Measurements from ENCODE around the gene WRNIP1.

Gene WRNIP1

DNA sequence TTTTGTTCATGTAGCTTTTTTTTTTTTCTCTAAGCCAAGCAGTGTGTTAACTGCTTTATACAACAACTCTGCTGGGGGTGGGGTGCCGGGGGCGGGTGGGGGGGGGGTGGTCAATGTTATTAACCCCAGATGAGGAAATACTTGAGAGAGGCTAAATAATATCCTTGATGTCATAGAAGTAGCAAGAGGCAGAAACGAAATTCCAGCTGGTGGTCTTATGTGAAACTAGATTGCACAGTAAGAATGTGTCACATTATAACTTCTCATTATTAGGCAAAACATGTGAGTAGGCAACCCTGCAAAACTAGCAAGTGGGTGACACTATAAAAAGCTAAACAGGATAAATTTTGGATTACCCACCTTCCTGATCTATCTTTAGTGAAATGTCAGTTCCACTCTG lies 27.3 kb upstream of the WRNIP1 start:
- TF ChIP-seq, protein P1, sequence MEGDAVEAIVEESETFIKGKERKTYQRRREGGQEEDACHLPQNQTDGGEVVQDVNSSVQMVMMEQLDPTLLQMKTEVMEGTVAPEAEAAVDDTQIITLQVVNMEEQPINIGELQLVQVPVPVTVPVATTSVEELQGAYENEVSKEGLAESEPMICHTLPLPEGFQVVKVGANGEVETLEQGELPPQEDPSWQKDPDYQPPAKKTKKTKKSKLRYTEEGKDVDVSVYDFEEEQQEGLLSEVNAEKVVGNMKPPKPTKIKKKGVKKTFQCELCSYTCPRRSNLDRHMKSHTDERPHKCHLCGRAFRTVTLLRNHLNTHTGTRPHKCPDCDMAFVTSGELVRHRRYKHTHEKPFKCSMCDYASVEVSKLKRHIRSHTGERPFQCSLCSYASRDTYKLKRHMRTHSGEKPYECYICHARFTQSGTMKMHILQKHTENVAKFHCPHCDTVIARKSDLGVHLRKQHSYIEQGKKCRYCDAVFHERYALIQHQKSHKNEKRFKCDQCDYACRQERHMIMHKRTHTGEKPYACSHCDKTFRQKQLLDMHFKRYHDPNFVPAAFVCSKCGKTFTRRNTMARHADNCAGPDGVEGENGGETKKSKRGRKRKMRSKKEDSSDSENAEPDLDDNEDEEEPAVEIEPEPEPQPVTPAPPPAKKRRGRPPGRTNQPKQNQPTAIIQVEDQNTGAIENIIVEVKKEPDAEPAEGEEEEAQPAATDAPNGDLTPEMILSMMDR (IDR thresholded peaks at IDR 0.05; ENCODE audit: low read depth, low read length) = no peak
- H3K4me1 ChIP-seq = no peaks in the 10 kb centered on the region

DNA sequence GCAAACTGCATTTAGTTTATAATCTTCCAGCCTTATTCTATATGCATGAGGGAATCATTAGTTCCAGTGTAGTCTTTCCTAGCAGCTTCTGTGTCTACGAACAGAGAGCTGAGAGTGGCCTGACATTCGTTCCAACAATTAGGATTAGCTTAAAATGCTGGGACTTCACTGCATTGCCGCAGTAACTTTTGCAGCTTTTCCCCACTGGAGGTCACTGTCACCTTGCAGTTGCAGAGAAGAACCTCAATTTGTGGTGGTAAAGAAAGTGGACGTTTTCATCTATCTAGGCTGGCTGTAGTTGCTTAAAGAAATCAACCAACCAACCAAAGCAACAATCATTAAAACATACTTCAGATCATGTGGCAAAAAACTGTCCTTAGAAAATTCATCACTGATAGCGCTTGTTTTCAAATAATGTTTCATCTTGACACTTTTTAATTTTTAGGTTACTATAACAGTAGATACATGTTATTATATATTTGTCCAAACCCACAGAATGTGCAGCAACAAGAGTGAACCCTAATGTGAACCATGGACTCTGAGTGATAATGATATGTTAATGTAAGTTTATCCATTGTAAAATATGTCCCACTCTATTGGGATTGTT lies 26.7 kb upstream of the WRNIP1 start:
- no peak overlapping the region for H3K4me3 ChIP-seq (ENCODE audit: low read depth, low read length)
- TF ChIP-seq, protein P1 (IDR thresholded peaks at IDR 0.05; ENCODE audit: low read depth, low read length) = peak; percentile 86
- no peaks in the 10 kb centered on the region for H3K9me3 ChIP-seq
- peak; percentile 60 for DNase-seq
- no peaks in the 10 kb centered on the region for H3K36me3 ChIP-seq
- no peaks in the 10 kb centered on the region for H3K4me1 ChIP-seq
- peaks cover 4% of the 10 kb centered on the region; the same call in 1 of the 2 replicates for H3K27me3 ChIP-seq

More for the DNA sequence above, 27.3 kb upstream of the WRNIP1 start:
- no peaks in the 10 kb centered on the region for H3K27me3 ChIP-seq
- H3K36me3 ChIP-seq = no peaks in the 10 kb centered on the region
- no peak for DNase-seq
- H3K9me3 ChIP-seq = no peaks in the 10 kb centered on the region
- H3K4me3 ChIP-seq (ENCODE audit: low read depth, low read length) = no peak overlapping the region

DNA sequence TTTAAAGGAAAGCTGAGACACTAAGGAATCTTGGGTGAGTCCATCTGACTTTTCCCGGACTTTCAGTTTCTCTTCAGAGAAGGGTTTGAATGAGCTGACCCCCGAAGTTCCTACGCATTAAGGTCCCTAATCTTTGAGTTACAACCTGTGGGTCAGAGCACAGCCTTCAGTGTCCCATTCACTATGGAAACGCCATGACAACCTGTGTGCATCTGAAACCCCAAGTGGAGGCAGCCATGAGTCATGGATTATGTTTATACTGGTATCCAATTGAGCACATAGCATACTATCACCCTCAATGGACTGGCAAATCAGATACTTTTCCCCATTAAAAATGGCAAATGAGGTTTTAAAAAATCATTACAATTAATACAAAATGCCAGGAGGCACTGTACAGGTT lies 25.9 kb upstream of the WRNIP1 start:
- Histone ChIP-seq H3K27me3 (peaks cover 11% of the 10 kb centered on the region), H3K36me3 (no peaks in the 10 kb centered on the region), H3K4me1 (no peaks in the 10 kb centered on the region), H3K9me3 (no peaks in the 10 kb centered on the region), H3K4me3 (ENCODE audit: low read depth, low read length) (no peak overlapping the region)
- TF ChIP-seq, protein P1 (IDR thresholded peaks at IDR 0.05; ENCODE audit: low read depth, low read length) = no peak
- no peak for DNase-seq

DNA sequence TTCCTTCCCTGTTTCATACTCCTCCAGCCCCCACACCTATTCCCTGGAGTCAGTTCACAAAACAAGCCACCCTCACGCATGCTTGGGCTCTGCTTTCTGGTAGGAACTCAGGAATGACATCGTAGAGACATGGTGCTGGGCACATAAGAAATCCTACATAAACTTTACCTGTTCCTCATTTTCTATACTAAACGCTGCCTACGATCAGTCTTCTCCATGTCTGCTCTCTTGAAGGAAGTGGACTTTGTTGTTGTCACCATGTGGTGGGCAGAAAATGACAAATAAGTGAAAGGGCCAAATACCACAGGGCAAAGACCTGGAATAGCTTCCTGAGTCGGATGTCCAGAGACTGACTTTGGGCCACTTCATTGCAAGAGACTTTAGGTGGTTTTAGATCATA lies 24.6 kb upstream of the WRNIP1 start:
- peaks cover 17% of the 10 kb centered on the region for H3K27me3 ChIP-seq
- TF ChIP-seq, protein P1 (IDR thresholded peaks at IDR 0.05; ENCODE audit: low read depth, low read length) = no peak
- DNase-seq = no peak
- no peaks in the 10 kb centered on the region for H3K36me3 ChIP-seq
- no peaks in the 10 kb centered on the region for H3K9me3 ChIP-seq
- H3K4me1 ChIP-seq = no peaks in the 10 kb centered on the region
- no peak overlapping the region for H3K4me3 ChIP-seq (ENCODE audit: low read depth, low read length)

DNA sequence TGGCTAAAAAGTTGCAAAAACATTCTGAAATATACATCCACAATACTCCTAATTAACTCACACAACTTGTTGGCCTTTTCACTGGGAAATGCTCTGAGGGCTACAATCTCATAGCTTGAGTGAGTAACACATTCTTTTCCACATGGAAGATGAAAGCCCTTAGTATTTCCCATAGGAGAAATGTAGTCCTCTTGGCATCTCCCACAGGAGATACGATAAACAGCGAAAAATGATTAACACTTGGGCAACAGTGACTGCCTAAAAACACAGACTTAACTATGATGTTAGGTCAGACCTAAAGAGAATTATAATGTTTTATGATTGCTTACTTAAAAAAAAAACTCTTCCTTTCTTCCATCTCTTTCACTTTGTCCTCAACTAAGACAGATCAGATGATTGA lies 23.4 kb upstream of the WRNIP1 start:
- H3K27me3 ChIP-seq = peaks cover 21% of the 10 kb centered on the region
- no peak for DNase-seq
- TF ChIP-seq, protein P1 (IDR thresholded peaks at IDR 0.05; ENCODE audit: low read depth, low read length) = no peak
- no peak overlapping the region for H3K4me3 ChIP-seq (ENCODE audit: low read depth, low read length)
- no peaks in the 10 kb centered on the region for H3K4me1 ChIP-seq
- no peaks in the 10 kb centered on the region for H3K36me3 ChIP-seq
- no peaks in the 10 kb centered on the region for H3K9me3 ChIP-seq

DNA sequence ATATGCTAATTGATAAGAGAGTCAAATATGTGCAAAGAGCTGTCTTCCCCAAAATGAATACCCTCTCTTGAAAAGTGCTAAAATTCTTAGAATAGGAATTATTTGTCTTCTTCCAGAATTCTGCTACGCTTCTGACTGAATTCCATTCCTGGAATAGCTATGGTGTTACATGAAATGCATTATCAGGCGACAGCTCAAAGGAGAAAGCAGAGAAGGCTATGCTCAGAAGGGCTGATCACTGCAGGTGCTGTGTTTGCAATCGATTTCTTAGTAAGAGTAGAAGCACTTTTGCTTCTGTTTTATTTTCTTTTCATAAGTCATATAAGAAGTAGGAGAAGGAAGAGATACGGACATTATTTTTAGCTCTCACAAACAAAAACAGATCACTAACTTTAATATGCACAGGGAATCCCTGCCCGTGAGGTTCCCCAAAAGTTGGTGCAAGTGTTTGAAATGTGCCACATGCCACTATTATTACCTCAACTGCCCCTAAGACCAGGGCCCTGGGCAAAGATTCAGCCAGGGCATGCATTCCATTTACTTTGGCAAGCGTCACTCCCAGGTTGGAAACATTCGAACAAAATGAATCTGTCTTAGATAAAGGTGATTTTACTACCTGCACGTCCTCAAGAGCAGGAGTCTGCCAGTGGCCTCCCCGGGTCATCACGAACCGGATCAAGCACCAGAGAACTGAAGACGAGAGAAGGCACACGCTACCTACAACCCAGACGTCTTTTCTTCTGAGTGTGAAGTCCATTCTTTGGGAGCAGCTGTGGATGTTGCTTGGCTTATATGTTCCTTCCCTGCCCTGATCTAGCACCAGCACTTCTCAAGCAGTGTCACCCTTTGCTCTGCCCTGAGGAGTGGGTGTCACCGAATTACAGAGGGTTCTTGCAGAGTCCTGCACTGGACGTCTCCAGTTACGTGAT lies 21.6 kb upstream of the WRNIP1 start:
- TF ChIP-seq, protein P1 (IDR thresholded peaks at IDR 0.05; ENCODE audit: low read depth, low read length) = no peak
- no peaks in the 10 kb centered on the region for H3K9me3 ChIP-seq
- no peaks in the 10 kb centered on the region for H3K36me3 ChIP-seq
- H3K27me3 ChIP-seq = peaks cover 38% of the 10 kb centered on the region
- DNase-seq = no peak
- H3K4me3 ChIP-seq (ENCODE audit: low read depth, low read length) = no peak overlapping the region
- no peaks in the 10 kb centered on the region for H3K4me1 ChIP-seq

Data from BE2C (cell line).